Muscle layer of duodenum (tissue), 2 donors: Measurements from ENCODE around the gene SYNJ2.

Source experiments
- H3K27ac ChIP-seq: one replicate; pipeline ENCODE4 v1.7.0; 2013; ENCODE audit warnings: mild to moderate bottlenecking, low read length
- H3K27me3 ChIP-seq: one replicate; pipeline ENCODE4 v1.7.0; 2013; ENCODE audit warnings: low read depth, mild to moderate bottlenecking, control low read depth, low read length
- H3K36me3 ChIP-seq, 2 donors: one replicate each; pipeline ENCODE4 v1.7.0; 2013; ENCODE audit warnings: low read length in 2 of 2, control low read depth in 1 of 2, mild to moderate bottlenecking in 1 of 2; ENCODE audit not compliant: insufficient read depth in 2 of 2, control insufficient read depth in 1 of 2
- H3K4me1 ChIP-seq, 2 donors: one replicate each; pipeline ENCODE4 v1.7.0; 2013; ENCODE audit warnings: low read length in 2 of 2, mild to moderate bottlenecking in 2 of 2, control low read depth in 1 of 2, moderate library complexity in 1 of 2; ENCODE audit not compliant: insufficient read depth in 2 of 2, control insufficient read depth in 1 of 2
- H3K4me3 ChIP-seq, 2 donors: one replicate each; pipeline ENCODE4 v1.7.0; 2013; ENCODE audit warnings: low read length in 2 of 2, low read depth in 1 of 2, mild to moderate bottlenecking in 1 of 2
- H3K9me3 ChIP-seq, 2 donors: one replicate each; pipeline ENCODE4 v1.7.0; 2013; ENCODE audit warnings: low read length in 2 of 2, control low read depth in 1 of 2, mild to moderate bottlenecking in 1 of 2; ENCODE audit not compliant: control insufficient read depth in 1 of 2
- donor health status: healthy.

The SYNJ2 gene

GRCh38 chr6:158021814-158022748 lies 40.4 kb downstream of the SYNJ2 start:
- H3K4me3 ChIP-seq: no peak overlapping the region
- H3K36me3 ChIP-seq: peaks cover 0 to 3% of the 10 kb centered on the region in 2 donors
- no peaks in the 10 kb centered on the region for H3K9me3 ChIP-seq
- peaks cover 12% of the 10 kb centered on the region in 2 donors for H3K4me1 ChIP-seq
- H3K27me3 ChIP-seq: no peaks in the 10 kb centered on the region
- no peak overlapping the region for H3K27ac ChIP-seq

GRCh38 chr6:158022749-158023596 lies 41.3 kb downstream of the SYNJ2 start:
- Histone ChIP-seq H3K4me1 (peaks cover 13 to 20% of the 10 kb centered on the region in 2 donors), H3K27ac (no peak overlapping the region), H3K9me3 (no peaks in the 10 kb centered on the region), H3K27me3 (no peaks in the 10 kb centered on the region), H3K4me3 (no peak overlapping the region), H3K36me3 (peaks cover 0 to 3% of the 10 kb centered on the region in 2 donors)

GRCh38 chr6:158023597-158023939 lies 41.9 kb downstream of the SYNJ2 start:
- Histone ChIP-seq H3K4me3 (no peak overlapping the region), H3K4me1 (peaks cover 13 to 21% of the 10 kb centered on the region in 2 donors), H3K9me3 (no peaks in the 10 kb centered on the region), H3K27me3 (no peaks in the 10 kb centered on the region), H3K27ac (no peak overlapping the region), H3K36me3 (peaks cover 0 to 3% of the 10 kb centered on the region in 2 donors)

- H3K4me1 ChIP-seq: peaks cover 13 to 21% of the 10 kb centered on the region in 2 donors
- no peak overlapping the region for H3K27ac ChIP-seq
- no peak overlapping the region for H3K4me3 ChIP-seq
- H3K27me3 ChIP-seq: no peaks in the 10 kb centered on the region
- H3K9me3 ChIP-seq: no peaks in the 10 kb centered on the region
- peaks cover 0 to 3% of the 10 kb centered on the region in 2 donors for H3K36me3 ChIP-seq
Measured at GRCh38 chr6:158024566-158025297, 43.1 kb downstream of the SYNJ2 start.

DNA sequence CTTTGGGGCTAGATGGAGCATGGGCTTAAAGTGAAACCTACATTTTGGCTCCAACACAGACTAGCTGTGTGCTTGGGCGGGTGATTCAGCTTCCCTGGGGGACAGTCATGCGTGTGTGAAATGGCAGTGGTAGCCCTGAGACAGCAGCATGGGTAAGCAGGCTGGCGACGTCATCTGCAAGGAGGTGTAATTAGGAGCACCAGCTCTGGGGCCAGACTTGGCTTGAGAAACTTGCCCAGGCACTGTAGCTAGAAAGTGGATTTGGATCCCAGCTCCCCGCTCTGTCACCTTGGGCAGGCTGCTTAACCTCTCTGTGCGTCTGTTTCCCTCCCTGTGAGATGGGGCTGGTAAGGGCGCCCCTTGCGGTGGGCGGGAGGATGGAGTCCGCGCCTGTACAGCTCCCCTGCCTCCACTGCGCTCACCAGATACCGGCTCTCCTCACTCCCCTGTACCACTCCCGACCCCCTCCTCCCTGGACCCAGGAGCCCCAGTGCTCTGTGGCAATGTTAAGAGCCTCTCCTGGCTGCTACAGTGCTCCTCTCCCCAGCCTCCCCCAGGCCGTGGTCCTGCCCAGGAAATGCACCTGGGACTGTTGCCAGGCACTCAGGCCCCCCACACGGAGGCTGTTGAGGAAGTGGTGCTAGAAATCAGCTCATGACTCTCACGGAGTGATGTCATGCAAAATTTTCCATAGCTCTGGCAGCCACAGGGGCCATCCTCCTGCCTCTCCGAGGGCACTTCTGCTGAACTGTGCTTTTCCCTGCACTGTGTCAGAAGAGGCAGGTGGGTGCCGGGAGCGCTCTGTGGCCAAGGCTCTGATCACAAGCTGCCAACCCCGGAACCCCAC lies 44.6 kb downstream of the SYNJ2 start:
- H3K27me3 ChIP-seq: no peaks in the 10 kb centered on the region
- H3K27ac ChIP-seq: peak overlapping the region; percentile 53
- H3K4me1 ChIP-seq: peaks cover 17 to 21% of the 10 kb centered on the region in 2 donors
- H3K36me3 ChIP-seq: peaks cover 4 to 6% of the 10 kb centered on the region in 2 donors
- H3K4me3 ChIP-seq: no peak overlapping the region
- no peaks in the 10 kb centered on the region for H3K9me3 ChIP-seq

GRCh38 chr6:158026901-158027589 lies 45.4 kb downstream of the SYNJ2 start:
- no peaks in the 10 kb centered on the region for H3K9me3 ChIP-seq
- H3K36me3 ChIP-seq: peaks cover 4 to 6% of the 10 kb centered on the region in 2 donors
- H3K4me3 ChIP-seq: no peak overlapping the region
- H3K27ac ChIP-seq: peak overlapping the region; percentile 53
- H3K27me3 ChIP-seq: no peaks in the 10 kb centered on the region
- peaks cover 22 to 29% of the 10 kb centered on the region in 2 donors for H3K4me1 ChIP-seq

GRCh38 chr6:158027590-158028285 lies 46.1 kb downstream of the SYNJ2 start:
- no peak overlapping the region for H3K27ac ChIP-seq
- H3K27me3 ChIP-seq: no peaks in the 10 kb centered on the region
- no peak overlapping the region for H3K4me3 ChIP-seq
- H3K4me1 ChIP-seq: peaks cover 22 to 36% of the 10 kb centered on the region in 2 donors
- peaks cover 4 to 6% of the 10 kb centered on the region in 2 donors for H3K36me3 ChIP-seq
- no peaks in the 10 kb centered on the region for H3K9me3 ChIP-seq

DNA sequence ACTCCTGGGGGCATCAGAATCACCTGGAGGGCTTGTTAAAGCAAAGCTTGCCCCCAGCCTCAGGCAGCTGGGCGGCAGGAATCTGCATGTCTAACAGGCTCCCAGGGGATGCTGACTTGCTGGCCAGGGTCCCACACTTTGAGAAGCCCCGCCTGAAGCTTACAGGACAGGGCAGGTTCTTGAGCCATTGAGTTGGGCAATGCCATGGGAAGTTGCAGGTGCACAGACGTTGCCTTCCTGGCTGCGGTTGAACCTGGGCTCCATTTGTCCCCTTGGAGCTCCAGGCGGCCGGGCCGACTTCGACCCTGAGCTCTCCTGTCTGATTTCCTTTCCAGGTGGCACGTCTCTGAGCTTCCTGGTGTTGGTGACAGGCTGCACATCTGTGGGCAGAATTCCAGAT lies 46.8 kb downstream of the SYNJ2 start:
- no peaks in the 10 kb centered on the region for H3K27me3 ChIP-seq
- peaks cover 22 to 42% of the 10 kb centered on the region in 2 donors for H3K4me1 ChIP-seq
- no peak overlapping the region for H3K4me3 ChIP-seq
- no peak overlapping the region for H3K27ac ChIP-seq
- peaks cover 4 to 10% of the 10 kb centered on the region in 2 donors for H3K36me3 ChIP-seq
- no peaks in the 10 kb centered on the region for H3K9me3 ChIP-seq

- Histone ChIP-seq H3K4me1 (peaks cover 22 to 47% of the 10 kb centered on the region in 2 donors), H3K27ac (no peak overlapping the region), H3K27me3 (no peaks in the 10 kb centered on the region), H3K4me3 (no peak overlapping the region), H3K36me3 (peaks cover 4 to 10% of the 10 kb centered on the region in 2 donors), H3K9me3 (no peaks in the 10 kb centered on the region)
Measured at GRCh38 chr6:158028876-158029275, 47.2 kb downstream of the SYNJ2 start.
